T47D (cell line): Measurements from ENCODE around the gene TXNRD1.
A peak's percentile ranks its signal among the peaks of the same experiment; 100 is the strongest.

Experiments
- DNase-seq, 2 experiments: peaks; one replicate each; pipeline versions ENCODE4 v3.0.0 to v3.0.0-alpha.2; 2011 to 2012; ENCODE audit warnings: low read depth in 1 of 2, low spot score in 1 of 2
- JUND ChIP-seq: IDR thresholded peaks from 2 replicates; pipeline ENCODE4 v1.6.1; 2012; ENCODE audit warnings: low read depth
- in situ Hi-C: cut with HindIII; loops from 2 replicates; pipeline ENCODE4 v1.10.0; 2016; ENCODE audit warnings: low sequenced_read_pairs, low pct_unique_long_range_greater_than_20kb

Gene TXNRD1

GRCh38 chr12:104181313-104181712, 34.3 kb upstream of the TXNRD1 start:
- in situ Hi-C loops: no loop called here
- peak; percentile 51; the same call in 1 of the 2 replicates for TF ChIP-seq JUND
- DNase-seq: peak in 1 of 2 experiments; percentile 85

- DNase-seq: peak in 1 of 2 experiments; percentile 98
- peak; percentile 83 for TF ChIP-seq JUND
- in situ Hi-C loops: no loop called here
Measured at GRCh38 chr12:104182144-104182543, 33.4 kb upstream of the TXNRD1 start.

GRCh38 chr12:104182621-104183378, 32.8 kb upstream of the TXNRD1 start:
- peak; percentile 45 to 89 for DNase-seq
- in situ Hi-C loops: no loop called here
- TF ChIP-seq JUND: peak; percentile 89

GRCh38 chr12:104183443-104183842, 32.1 kb upstream of the TXNRD1 start:
- no peak for TF ChIP-seq JUND
- DNase-seq: no peak
- in situ Hi-C loops: no loop called here

- in situ Hi-C loops: no loop called here
- no peak for TF ChIP-seq JUND
- DNase-seq: no peak
Measured at GRCh38 chr12:104187446-104188155, 28.0 kb upstream of the TXNRD1 start.

- no peak for DNase-seq
- TF ChIP-seq JUND: no peak
- in situ Hi-C loops: no loop called here
Measured at GRCh38 chr12:104188534-104188933, 27.0 kb upstream of the TXNRD1 start.

GRCh38 chr12:104189915-104190555, 25.5 kb upstream of the TXNRD1 start:
- in situ Hi-C loops: no loop called here
- TF ChIP-seq JUND: peak; percentile 44; the same call in 1 of the 2 replicates
- DNase-seq: no peak

GRCh38 chr12:104190641-104191176, 24.9 kb upstream of the TXNRD1 start:
- in situ Hi-C loops: no loop called here
- TF ChIP-seq JUND: no peak
- no peak for DNase-seq

- TF ChIP-seq JUND: no peak
- in situ Hi-C loops: no loop called here
- no peak for DNase-seq
Measured at GRCh38 chr12:104197264-104197663, 18.3 kb upstream of the TXNRD1 start.

GRCh38 chr12:104199964-104200363, 15.6 kb upstream of the TXNRD1 start:
- DNase-seq: no peak
- in situ Hi-C loops: no loop called here
- no peak for TF ChIP-seq JUND

GRCh38 chr12:104201238-104202001, 14.2 kb upstream of the TXNRD1 start:
- in situ Hi-C loops: no loop called here
- peak in 1 of 2 experiments; percentile 86 for DNase-seq
- TF ChIP-seq JUND: no peak
